Fibroblast of villous mesenchyme (primary cell): ENCODE results near the gene PRH2. TPM values are rescaled to one million over a fixed set of nuclear protein-coding genes. Genes with fewer than 3 reads are reported as not detected.

Experiments
- DNase-seq: peaks from one replicate; pipeline ENCODE4 v3.0.0-alpha.2; 2010; ENCODE audit warnings: low read depth
- H3K4me3 ChIP-seq: 2 replicates; pipeline ENCODE4 v1.5.1; 2011; ENCODE audit warnings: low read depth, mild to moderate bottlenecking, low read length
- CTCF ChIP-seq: IDR thresholded peaks from 2 replicates; pipeline ENCODE4 v1.5.1; 2012; ENCODE audit warnings: low read depth, mild to moderate bottlenecking, low read length; ENCODE audit not compliant: insufficient read depth
- total RNA-seq: library from RNA; depleted of rRNA; stranded (reverse); fragments of >200 nt; gene quantifications from 2 replicates; pipeline ENCODE4 v1.2.3, GENCODE V29; 2012

PRH2 gene
- total RNA-seq, 1 donor: 0.43 TPM

GRCh38 chr12:10956085-10956484, 27.0 kb downstream of the PRH2 start:
- no peak for TF ChIP-seq CTCF
- H3K4me3 ChIP-seq: no peak overlapping the region
- DNase-seq: no peak

GRCh38 chr12:10957741-10958140, 28.7 kb downstream of the PRH2 start:
- H3K4me3 ChIP-seq: no peak overlapping the region
- DNase-seq: no peak
- TF ChIP-seq CTCF: no peak

GRCh38 chr12:10959804-10960203, 30.8 kb downstream of the PRH2 start:
- peak; percentile 3 for TF ChIP-seq CTCF
- no peak for DNase-seq
- H3K4me3 ChIP-seq: no peak overlapping the region

- no peak overlapping the region for H3K4me3 ChIP-seq
- TF ChIP-seq CTCF: no peak
- no peak for DNase-seq
These were observed 31.2 kb downstream of the PRH2 start for GRCh38 chr12:10960211-10960610.

GRCh38 chr12:10965476-10965875, 36.4 kb downstream of the PRH2 start:
- no peak overlapping the region for H3K4me3 ChIP-seq
- no peak for TF ChIP-seq CTCF
- peak; percentile 64 for DNase-seq

GRCh38 chr12:10966314-10966713, 37.3 kb downstream of the PRH2 start:
- no peak for DNase-seq
- TF ChIP-seq CTCF: no peak
- no peak overlapping the region for H3K4me3 ChIP-seq

- DNase-seq: peak; percentile 84
- TF ChIP-seq CTCF: no peak
- no peak overlapping the region for H3K4me3 ChIP-seq
These were observed 38.4 kb downstream of the PRH2 start for GRCh38 chr12:10967409-10967808.
